ENCODE results near the gene ESRRG.

The ESRRG gene
- total RNA-seq: 0 to 0.18 (median 0.06) reads per million in 9 experiments

GRCh38 chr1:216723274-216723780, at the start of gene ESRRG:
ESRRG (minus strand) TSS chr1:216723429; CDS start chr1:216723299, 130 bp downstream.
- ATAC-seq (replicated peaks) (no peak), DNase-seq (no peak)
- Mint-ChIP-seq H3K27ac (no peak within 1 kb of the TSS), H3K9me3 (peaks cover 0 to 6% of the 10 kb centered on the region in 2 donors), H3K36me3 (ENCODE audit: insufficient read depth) (no peaks in the 10 kb centered on the region), H3K4me1 (ENCODE audit: low read depth in 2 of 2) (no peaks in the 10 kb centered on the region), H3K4me3 (no peak within 1 kb of the TSS), H3K27me3 (peaks cover 0 to 9% of the 10 kb centered on the region in 2 donors)

GRCh38 chr1:216771922-216772321, 48.7 kb upstream of the ESRRG start:
- Mint-ChIP-seq H3K27ac (no peak overlapping the region), H3K36me3 (ENCODE audit: insufficient read depth) (no peaks in the 10 kb centered on the region), H3K4me1 (ENCODE audit: low read depth in 2 of 2) (no peaks in the 10 kb centered on the region), H3K27me3 (no peaks in the 10 kb centered on the region), H3K9me3 (peaks cover 8 to 21% of the 10 kb centered on the region in 2 donors), H3K4me3 (no peak overlapping the region)
- ATAC-seq (replicated peaks): no peak
- no peak for DNase-seq

- no peak overlapping the region for H3K4me3 Mint-ChIP-seq
These were observed 43.6 kb upstream of the ESRRG start for GRCh38 chr1:216766633-216767327.

DNA sequence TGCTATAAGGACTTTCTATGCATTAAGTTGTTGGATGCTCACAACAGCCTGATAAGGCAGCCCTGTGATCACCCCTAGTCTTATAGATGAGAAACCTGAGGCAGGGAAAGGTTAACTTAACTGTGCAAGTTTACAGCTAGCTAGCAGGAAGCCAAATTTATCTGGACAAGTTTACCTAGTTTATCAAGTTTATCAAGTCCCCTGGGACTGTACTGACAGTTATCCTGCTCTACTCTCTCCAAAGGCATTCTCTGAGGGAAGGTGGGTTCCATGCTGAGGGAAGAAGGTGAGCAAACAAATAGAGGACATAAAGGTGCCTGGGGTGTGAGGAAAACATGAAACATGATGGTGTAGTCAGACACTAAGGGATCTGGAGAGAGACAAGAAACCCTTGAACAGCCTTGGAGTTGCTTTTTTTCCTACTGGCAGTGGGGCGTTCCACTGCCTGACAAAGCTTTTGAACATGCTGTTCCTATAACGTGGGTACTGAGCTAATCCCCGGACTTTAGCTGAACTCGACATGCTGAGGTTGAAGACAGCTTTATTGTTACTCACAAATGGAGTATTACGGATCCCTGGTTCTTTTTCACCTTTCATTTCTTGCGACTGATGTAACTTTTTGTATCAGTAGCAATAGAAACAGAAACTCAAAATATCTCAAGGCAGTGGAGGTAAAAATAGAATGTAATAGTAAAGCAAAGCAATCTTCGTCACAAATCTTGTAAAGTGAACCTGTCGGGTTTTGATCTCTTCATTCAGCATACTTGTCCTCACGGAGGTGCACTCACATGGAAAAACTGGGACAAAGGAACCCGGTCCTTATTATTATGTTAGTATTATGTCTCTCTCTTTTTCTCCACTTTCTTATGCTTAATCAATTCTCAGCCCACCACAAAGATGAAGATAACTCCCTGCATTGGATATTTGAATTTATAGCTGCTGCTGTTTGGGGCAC, 42.4 kb upstream of the ESRRG start:
- no peaks in the 10 kb centered on the region for H3K27me3 Mint-ChIP-seq
- peaks cover 0 to 3% of the 10 kb centered on the region in 2 donors for H3K9me3 Mint-ChIP-seq
- ATAC-seq (replicated peaks) (no peak), DNase-seq (no peak)
- no peak overlapping the region for H3K4me3 Mint-ChIP-seq
- no peaks in the 10 kb centered on the region for H3K36me3 Mint-ChIP-seq (ENCODE audit: insufficient read depth)
- no peak overlapping the region for H3K27ac Mint-ChIP-seq
- no peaks in the 10 kb centered on the region for H3K4me1 Mint-ChIP-seq (ENCODE audit: low read depth in 2 of 2)

More at GRCh38 chr1:216766633-216767327, 43.6 kb upstream of the ESRRG start:
- Mint-ChIP-seq H3K36me3 (ENCODE audit: insufficient read depth) (no peaks in the 10 kb centered on the region), H3K9me3 (peaks cover 0 to 3% of the 10 kb centered on the region in 2 donors), H3K27ac (no peak overlapping the region), H3K27me3 (no peaks in the 10 kb centered on the region), H3K4me1 (ENCODE audit: low read depth in 2 of 2) (no peaks in the 10 kb centered on the region)
- DNase-seq (no peak), ATAC-seq (replicated peaks) (no peak)

- ATAC-seq (replicated peaks): no peak
These were observed 34.9 kb upstream of the ESRRG start for GRCh38 chr1:216758161-216758560.

DNA sequence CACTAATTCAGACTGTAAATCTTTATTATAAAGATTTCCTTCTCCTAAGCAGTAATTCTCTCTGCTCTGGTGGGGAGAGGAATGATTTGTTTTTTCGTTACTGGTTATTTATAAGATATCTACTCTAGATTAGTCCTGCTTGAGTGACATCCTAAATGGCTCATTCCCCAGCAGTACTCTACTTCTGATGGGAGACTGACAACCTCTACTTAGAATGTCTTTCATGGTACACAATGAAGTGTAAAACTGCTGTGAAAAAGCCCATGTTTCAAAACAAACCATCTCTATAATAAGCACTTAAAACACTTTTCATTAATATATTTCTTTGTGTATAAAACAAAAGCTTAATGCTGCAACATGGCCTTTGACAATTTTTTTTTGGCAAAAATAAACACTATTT, 33.9 kb upstream of the ESRRG start:
- Mint-ChIP-seq H3K27ac (no peak overlapping the region), H3K27me3 (no peaks in the 10 kb centered on the region), H3K9me3 (peaks cover 6 to 8% of the 10 kb centered on the region in 2 donors), H3K4me1 (ENCODE audit: low read depth in 2 of 2) (no peaks in the 10 kb centered on the region), H3K4me3 (no peak overlapping the region), H3K36me3 (ENCODE audit: insufficient read depth) (no peaks in the 10 kb centered on the region)
- ATAC-seq (replicated peaks): no peak
- no peak for DNase-seq

More at GRCh38 chr1:216758161-216758560, 34.9 kb upstream of the ESRRG start:
- Mint-ChIP-seq H3K36me3 (ENCODE audit: insufficient read depth) (no peaks in the 10 kb centered on the region), H3K27ac (no peak overlapping the region), H3K4me3 (no peak overlapping the region), H3K4me1 (ENCODE audit: low read depth in 2 of 2) (no peaks in the 10 kb centered on the region), H3K27me3 (no peaks in the 10 kb centered on the region), H3K9me3 (peaks cover 6 to 8% of the 10 kb centered on the region in 2 donors)
- DNase-seq: no peak

DNA sequence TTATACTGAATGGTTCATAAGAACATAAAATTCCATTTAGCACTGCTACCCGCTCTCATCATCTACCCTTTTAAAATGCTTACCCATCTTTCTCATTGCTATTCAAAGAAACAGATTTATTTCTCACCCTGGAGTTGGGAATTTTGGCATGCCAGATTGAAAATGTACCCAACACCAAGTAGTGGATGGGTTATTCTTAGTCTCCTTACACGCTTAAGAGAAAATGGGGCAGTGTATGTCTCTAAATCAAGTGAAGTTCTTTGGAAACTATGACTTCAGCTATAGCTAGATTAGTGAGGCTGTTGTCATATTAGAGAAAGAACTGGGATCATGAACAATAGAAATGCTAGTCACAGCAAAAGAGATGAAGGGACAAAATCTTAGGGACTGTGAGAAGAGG, 27.7 kb upstream of the ESRRG start:
- ATAC-seq (replicated peaks): no peak
- Mint-ChIP-seq H3K9me3 (peaks cover 5 to 8% of the 10 kb centered on the region in 2 donors), H3K27me3 (no peaks in the 10 kb centered on the region)

GRCh38 chr1:216750031-216750627, 26.9 kb upstream of the ESRRG start:
- Mint-ChIP-seq H3K36me3 (ENCODE audit: insufficient read depth) (no peaks in the 10 kb centered on the region), H3K9me3 (peaks cover 5 to 8% of the 10 kb centered on the region in 2 donors), H3K27me3 (no peaks in the 10 kb centered on the region), H3K27ac (no peak overlapping the region), H3K4me1 (ENCODE audit: low read depth in 2 of 2) (no peaks in the 10 kb centered on the region), H3K4me3 (no peak overlapping the region)
- DNase-seq (no peak), ATAC-seq (replicated peaks) (no peak)

More for the DNA sequence above, 27.7 kb upstream of the ESRRG start:
- Mint-ChIP-seq H3K36me3 (ENCODE audit: insufficient read depth) (no peaks in the 10 kb centered on the region), H3K4me1 (ENCODE audit: low read depth in 2 of 2) (no peaks in the 10 kb centered on the region), H3K27ac (no peak overlapping the region), H3K4me3 (no peak overlapping the region)
- DNase-seq: no peak

GRCh38 chr1:216749232-216749631, 26.0 kb upstream of the ESRRG start:
- H3K36me3 Mint-ChIP-seq (ENCODE audit: insufficient read depth): no peaks in the 10 kb centered on the region
- no peak for ATAC-seq (replicated peaks)
- no peak overlapping the region for H3K4me3 Mint-ChIP-seq
- peaks cover 5 to 6% of the 10 kb centered on the region in 2 donors for H3K9me3 Mint-ChIP-seq
- DNase-seq: no peak
- H3K4me1 Mint-ChIP-seq (ENCODE audit: low read depth in 2 of 2): no peaks in the 10 kb centered on the region
- H3K27ac Mint-ChIP-seq: no peak overlapping the region
- no peaks in the 10 kb centered on the region for H3K27me3 Mint-ChIP-seq

DNA sequence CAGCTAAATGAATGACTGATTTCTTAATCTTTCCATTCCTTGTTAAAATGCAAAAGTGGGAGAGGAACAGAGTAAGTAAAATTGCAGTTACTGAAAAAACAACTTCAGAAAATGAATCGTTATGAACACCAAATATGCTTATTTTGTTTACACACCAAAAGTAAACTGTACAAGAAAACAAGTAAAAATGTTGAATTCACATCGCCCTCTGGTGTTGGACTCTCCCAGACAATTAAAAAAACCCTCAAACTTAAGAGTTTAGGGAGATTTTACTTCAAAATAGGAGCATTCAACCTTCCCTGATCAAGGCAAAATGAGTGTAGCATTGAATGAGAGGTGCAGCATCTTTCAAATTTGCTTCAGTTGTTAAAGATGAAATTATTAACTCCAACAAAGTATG, 19.4 kb upstream of the ESRRG start:
- peaks cover 5 to 9% of the 10 kb centered on the region in 2 donors for H3K9me3 Mint-ChIP-seq
- no peak overlapping the region for H3K27ac Mint-ChIP-seq
- no peaks in the 10 kb centered on the region for H3K4me1 Mint-ChIP-seq (ENCODE audit: low read depth in 2 of 2)
- no peaks in the 10 kb centered on the region for H3K27me3 Mint-ChIP-seq
- ATAC-seq (replicated peaks) (no peak), DNase-seq (no peak)
- no peaks in the 10 kb centered on the region for H3K36me3 Mint-ChIP-seq (ENCODE audit: insufficient read depth)
- H3K4me3 Mint-ChIP-seq: no peak overlapping the region

DNA sequence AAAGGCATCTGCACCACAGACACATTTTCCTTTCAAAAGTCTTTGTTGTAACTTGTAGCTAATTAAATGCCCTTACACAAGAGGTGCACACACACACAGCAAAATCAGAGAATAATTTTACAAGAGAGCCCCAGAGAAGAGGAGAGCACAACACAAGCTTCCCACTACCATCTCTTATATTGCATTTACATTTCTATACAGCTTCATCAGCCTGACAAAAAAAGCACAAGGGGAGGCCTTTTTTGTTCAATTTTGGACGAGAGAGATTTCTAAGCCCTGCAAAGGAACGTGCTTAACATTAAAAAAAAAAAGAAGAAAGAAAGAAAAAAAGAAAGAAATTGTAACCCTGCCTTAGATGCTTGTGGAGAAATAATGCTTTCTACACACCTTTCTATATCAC, 17.1 kb upstream of the ESRRG start:
- DNase-seq (no peak), ATAC-seq (replicated peaks) (no peak)
- peaks cover 3 to 9% of the 10 kb centered on the region in 2 donors for H3K9me3 Mint-ChIP-seq
- no peaks in the 10 kb centered on the region for H3K27me3 Mint-ChIP-seq
- H3K27ac Mint-ChIP-seq: no peak overlapping the region
- H3K4me3 Mint-ChIP-seq: no peak overlapping the region
- H3K4me1 Mint-ChIP-seq (ENCODE audit: low read depth in 2 of 2): no peaks in the 10 kb centered on the region
- H3K36me3 Mint-ChIP-seq (ENCODE audit: insufficient read depth): no peaks in the 10 kb centered on the region

DNA sequence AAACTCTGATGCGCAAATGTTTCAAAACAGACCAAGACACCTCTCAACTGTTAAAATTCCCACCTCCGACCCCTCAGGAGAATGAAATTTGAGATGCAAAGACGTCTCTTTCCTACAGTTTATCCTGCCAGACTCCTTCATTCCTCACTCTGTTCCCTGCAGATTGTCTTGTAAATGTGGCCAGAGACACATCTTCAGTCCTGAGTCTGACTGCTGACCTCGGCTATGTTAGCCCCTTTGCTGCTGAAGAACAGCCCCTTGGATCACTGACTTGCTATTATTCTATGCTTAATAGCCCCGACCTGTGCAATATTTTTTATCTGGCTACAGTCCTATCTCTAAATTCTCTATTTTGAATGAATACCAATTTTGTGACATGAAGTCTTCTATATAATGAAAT, 16.6 kb upstream of the ESRRG start:
- peaks cover 3 to 9% of the 10 kb centered on the region in 2 donors for H3K9me3 Mint-ChIP-seq
- no peaks in the 10 kb centered on the region for H3K36me3 Mint-ChIP-seq (ENCODE audit: insufficient read depth)
- H3K27ac Mint-ChIP-seq: no peak overlapping the region
- H3K4me1 Mint-ChIP-seq (ENCODE audit: low read depth in 2 of 2): no peaks in the 10 kb centered on the region
- DNase-seq (no peak), ATAC-seq (replicated peaks) (no peak)
- no peaks in the 10 kb centered on the region for H3K27me3 Mint-ChIP-seq
- H3K4me3 Mint-ChIP-seq: no peak overlapping the region

DNA sequence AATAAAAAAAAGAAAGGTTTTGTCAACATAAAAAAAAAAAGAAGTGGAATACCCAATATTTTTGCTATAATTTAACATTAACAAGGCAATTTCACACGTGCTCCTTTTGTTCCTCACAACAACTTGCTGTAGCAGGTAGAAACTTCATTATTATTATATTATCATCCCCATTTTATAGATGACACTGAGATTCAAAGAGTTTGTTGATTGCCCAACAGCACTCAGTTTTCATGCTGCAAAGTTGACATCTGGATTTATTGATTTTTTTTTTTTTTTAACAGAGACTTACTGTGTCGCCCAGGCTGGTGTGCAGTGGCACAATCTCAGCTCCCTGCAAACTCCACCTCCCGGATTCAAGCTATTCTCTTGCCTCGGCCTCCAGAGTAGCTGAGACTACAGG, 8.9 kb upstream of the ESRRG start:
- DNase-seq: no peak
- Mint-ChIP-seq H3K4me1 (ENCODE audit: low read depth in 2 of 2) (no peaks in the 10 kb centered on the region), H3K27ac (no peak overlapping the region), H3K4me3 (no peak overlapping the region), H3K9me3 (peaks cover 1 to 8% of the 10 kb centered on the region in 2 donors), H3K27me3 (no peaks in the 10 kb centered on the region), H3K36me3 (ENCODE audit: insufficient read depth) (no peaks in the 10 kb centered on the region)
- ATAC-seq (replicated peaks): no peak

Measured in effector memory CD8-positive, alpha-beta T cell (primary cell).